H1 (cell line): ENCODE results near the gene SCPEP1. TPM values are rescaled to one million over a fixed set of nuclear protein-coding genes. Genes with fewer than 3 reads are reported as not detected.

ENCODE experiments used
- CTCF ChIA-PET: fragments of 300-600 bp; sonication (Branson Sonifier 250); formaldehyde crosslinking; loops from one replicate; lab custom pipeline; 2021; ENCODE audit not compliant: partially characterized antibody; lab: Charles Lee
- POLR2A ChIA-PET: fragments of 300-600 bp; sonication (Branson Sonifier 250); formaldehyde crosslinking; loops from one replicate; lab custom pipeline; 2021; ENCODE audit warnings: inconsistent platforms; ENCODE audit not compliant: partially characterized antibody; lab: Charles Lee
- DNase-seq, 2 experiments: peaks; one replicate each; pipeline versions ENCODE4 v3.0.0 to v3.0.0-alpha.2; 2010 to 2022; ENCODE audit warnings: low spot score in 2 of 2, low read depth in 1 of 2, mixed read lengths in 1 of 2
- FAIRE-seq: peaks from 2 replicates; lab custom pipeline; 2011; peaks lifted over from hg19 to GRCh38; lab: Jason Lieb, UNC
- H2AFZ ChIP-seq: 2 replicates; pipeline ENCODE4 v1.8.1; 2012; ENCODE audit warnings: low read length, inconsistent platforms
- H2AK5ac ChIP-seq: 2 replicates; pipeline ENCODE4 v1.6.1; 2013; ENCODE audit warnings: low read depth, low read length
- H2BK120ac ChIP-seq: replicated peaks from 2 replicates; pipeline ENCODE3; 2013; ENCODE audit warnings: low read depth, low read length, inconsistent platforms
- H2BK12ac ChIP-seq: 2 replicates; pipeline ENCODE4 v1.6.1; 2013; ENCODE audit warnings: low read depth, low read length
- H2BK15ac ChIP-seq: 2 replicates; pipeline ENCODE4 v1.6.1; 2013; ENCODE audit warnings: low read length
- H2BK20ac ChIP-seq: 2 replicates; pipeline ENCODE4 v1.6.1; 2013; ENCODE audit warnings: low read length
- H2BK5ac ChIP-seq: 2 replicates; pipeline ENCODE4 v1.6.1; 2013; ENCODE audit warnings: low read depth, low read length
- H3K14ac ChIP-seq: 2 replicates; pipeline ENCODE4 v1.6.1; 2013; ENCODE audit warnings: inconsistent platforms; ENCODE audit not compliant: insufficient read length
- H3K18ac ChIP-seq: 2 replicates; pipeline ENCODE4 v1.6.1; 2013; ENCODE audit warnings: low read length; ENCODE audit errors: extremely low read depth
- H3K23ac ChIP-seq: 2 replicates; pipeline ENCODE4 v1.6.1; 2013; ENCODE audit warnings: inconsistent platforms; ENCODE audit not compliant: insufficient read length
- H3K23me2 ChIP-seq: 2 replicates; pipeline ENCODE4 v1.6.1; 2013; ENCODE audit warnings: low read depth, low read length
- H3K27ac ChIP-seq: 2 replicates; pipeline ENCODE4 v1.6.1; 2011; ENCODE audit warnings: low read depth, low read length, inconsistent platforms
- H3K27me3 ChIP-seq, 4 experiments: replicated peaks in 1 of 4; 1 replicate in 1 of 4; 2 replicates in 3 of 4; pipeline versions ENCODE4 v1.6.1 to v1.8.1; 2011 to 2013; ENCODE audit warnings: low read length in 3 of 4, mild to moderate bottlenecking in 3 of 4, inconsistent platforms in 2 of 4, mixed read lengths in 2 of 4, moderate library complexity in 1 of 4; ENCODE audit not compliant: control insufficient read depth in 3 of 4, insufficient read depth in 3 of 4; ENCODE audit errors: extremely low read depth in 1 of 4
- H3K36me3 ChIP-seq, 4 experiments: 2 replicates each; pipeline versions ENCODE4 v1.6.1 to v1.8.1; 2011 to 2013; ENCODE audit warnings: mild to moderate bottlenecking in 4 of 4, low read length in 3 of 4, moderate library complexity in 2 of 4, control low read depth in 1 of 4, inconsistent platforms in 1 of 4; ENCODE audit not compliant: insufficient read depth in 4 of 4, control insufficient read depth in 2 of 4
- H3K4ac ChIP-seq: replicated peaks from 2 replicates; pipeline ENCODE3; 2013; ENCODE audit warnings: low read length, low read depth, mixed read lengths, inconsistent platforms; ENCODE audit not compliant: insufficient read length
- H3K4me1 ChIP-seq, 4 experiments: replicated peaks in 1 of 4; 1 replicate in 1 of 4; 2 replicates in 3 of 4; pipeline versions ENCODE4 v1.6.1 to v1.8.1; 2011 to 2013; ENCODE audit warnings: low read length in 3 of 4, inconsistent platforms in 2 of 4, mixed read lengths in 1 of 4; ENCODE audit not compliant: insufficient read depth in 4 of 4, control insufficient read depth in 3 of 4
- H3K4me2 ChIP-seq, 2 experiments: 2 replicates each; pipeline versions ENCODE4 v1.6.1 to v1.8.1; 2011 to 2013; ENCODE audit warnings: low read depth in 2 of 2, low read length in 2 of 2, control low read depth in 1 of 2, inconsistent platforms in 1 of 2, mild to moderate bottlenecking in 1 of 2; ENCODE audit not compliant: insufficient read depth in 1 of 2
- H3K4me3 ChIP-seq, 4 experiments: fragments of 200-600, 300-600 bp in 1 of 4; sonication (generic), shearing (Covaris generic), sonication (Bioruptor Twin) in 1 of 4; 2 replicates each; pipeline versions ENCODE4 v1.5.1 to v1.8.1; 2011 to 2016; ENCODE audit warnings: low read length in 4 of 4, low read depth in 3 of 4, control low read depth in 2 of 4, inconsistent platforms in 2 of 4, mild to moderate bottlenecking in 2 of 4, mixed read lengths in 1 of 4, moderate library complexity in 1 of 4; ENCODE audit not compliant: insufficient read depth in 2 of 4; ENCODE audit errors: extremely low read depth in 1 of 4
- H3K56ac ChIP-seq: replicated peaks from 2 replicates; pipeline ENCODE3; 2013; ENCODE audit warnings: low read depth, mild to moderate bottlenecking, mixed read lengths, low read length, inconsistent platforms; ENCODE audit not compliant: insufficient read length
- H3K79me1 ChIP-seq: 2 replicates; pipeline ENCODE4 v1.6.1; 2013; ENCODE audit warnings: low read depth, low read length, control low read depth
- H3K79me2 ChIP-seq, 2 experiments: 2 replicates each; pipeline versions ENCODE4 v1.6.1 to v1.8.1; 2012 to 2013; ENCODE audit warnings: low read length in 2 of 2, mild to moderate bottlenecking in 2 of 2, inconsistent platforms in 1 of 2; ENCODE audit not compliant: insufficient read depth in 2 of 2, control insufficient read depth in 1 of 2
- H3K9ac ChIP-seq, 4 experiments: replicated peaks in 1 of 4; 1 replicate in 1 of 4; 2 replicates in 3 of 4; pipeline versions ENCODE4 v1.6.1 to v1.8.1; 2011 to 2013; ENCODE audit warnings: low read depth in 3 of 4, low read length in 3 of 4, control low read depth in 2 of 4, mild to moderate bottlenecking in 2 of 4, moderate library complexity in 2 of 4, inconsistent platforms in 1 of 4; ENCODE audit errors: extremely low read depth in 1 of 4
- H3K9me3 ChIP-seq, 2 experiments: 2 replicates each; pipeline versions ENCODE4 v1.6.1 to v1.8.1; 2012 to 2013; ENCODE audit warnings: mild to moderate bottlenecking in 2 of 2, moderate library complexity in 2 of 2, control low read depth in 1 of 2, inconsistent platforms in 1 of 2, low read depth in 1 of 2, low read length in 1 of 2, mixed read lengths in 1 of 2; ENCODE audit not compliant: insufficient read depth in 2 of 2
- H4K20me1 ChIP-seq, 2 experiments: replicated peaks in 1 of 2; 2 replicates each; pipeline versions ENCODE3 to v1.8.1; 2011 to 2013; ENCODE audit warnings: inconsistent platforms in 2 of 2, low read length in 2 of 2, mild to moderate bottlenecking in 1 of 2; ENCODE audit not compliant: insufficient read depth in 2 of 2, control insufficient read depth in 1 of 2
- H4K5ac ChIP-seq: 2 replicates; pipeline ENCODE4 v1.6.1; 2013; ENCODE audit warnings: low read length, low read depth, mixed read lengths, inconsistent platforms; ENCODE audit not compliant: insufficient read length
- H4K8ac ChIP-seq: 2 replicates; pipeline ENCODE4 v1.8.0; 2013; ENCODE audit warnings: mild to moderate bottlenecking, moderate library complexity, low read length, inconsistent platforms; ENCODE audit not compliant: insufficient read depth; ENCODE audit errors: extremely low read depth
- H4K91ac ChIP-seq: replicated peaks from 2 replicates; pipeline ENCODE3; 2013; ENCODE audit warnings: low read length, mixed read lengths, inconsistent platforms; ENCODE audit not compliant: insufficient read length
- CBX5 ChIP-seq: fragments of 300-800, 300-1000 bp; sonication (generic); IDR thresholded peaks from 2 replicates; pipeline ENCODE4 v1.7.1; 2016; ENCODE audit warnings: antibody characterized with exemption, low read length, low read depth
- E2F6 ChIP-seq: IDR thresholded peaks from 2 replicates; pipeline ENCODE4 v1.6.1; 2012; ENCODE audit warnings: inconsistent platforms
- EZH2 ChIP-seq: fragments of 200-600 bp; sonication (generic); IDR thresholded peaks from 2 replicates; pipeline ENCODE4 v1.7.1; 2012; ENCODE audit warnings: low read depth, mild to moderate bottlenecking, moderate library complexity, low read length, inconsistent platforms; ENCODE audit not compliant: severe bottlenecking
- FOSL1 ChIP-seq: IDR thresholded peaks from 2 replicates; pipeline ENCODE4 v1.6.1; 2011; ENCODE audit warnings: mild to moderate bottlenecking, low read depth, low read length, moderate library complexity; ENCODE audit not compliant: insufficient read depth
- JUN ChIP-seq: IDR thresholded peaks from 2 replicates; pipeline ENCODE4 v1.6.1; 2011; ENCODE audit warnings: low read depth, mild to moderate bottlenecking, improper control_type of control experiment, low read length
- KDM5A ChIP-seq: fragments of 200-600 bp; IDR thresholded peaks from 2 replicates; pipeline ENCODE4 v1.7.1; 2012; ENCODE audit warnings: mild to moderate bottlenecking, low read length, inconsistent platforms, mixed read lengths
- MAFK ChIP-seq: IDR thresholded peaks from 2 replicates; pipeline ENCODE4 v1.6.1; 2012; ENCODE audit warnings: low read depth, mild to moderate bottlenecking, improper control_type of control experiment, low read length
- RXRA ChIP-seq: IDR thresholded peaks from 2 replicates; pipeline ENCODE4 v1.6.1; 2011; ENCODE audit warnings: low read depth, mild to moderate bottlenecking, low read length, moderate library complexity; ENCODE audit not compliant: insufficient read depth
- SIN3A ChIP-seq, 2 experiments: IDR thresholded peaks in 1 of 2; conservative IDR thresholded peaks in 1 of 2; 2 replicates each; pipeline ENCODE4 v1.6.1; 2011 to 2012; ENCODE audit warnings: low read length in 2 of 2, improper control_type of control experiment in 1 of 2, low read depth in 1 of 2, mild to moderate bottlenecking in 1 of 2
- SP1 ChIP-seq: IDR thresholded peaks from 2 replicates; pipeline ENCODE4 v1.6.1; 2011; ENCODE audit warnings: low read depth, low read length
- SUZ12 ChIP-seq: fragments of 200-600 bp; sonication (generic); IDR thresholded peaks from 2 replicates; pipeline ENCODE4 v1.6.1; 2012; ENCODE audit warnings: mild to moderate bottlenecking, inconsistent platforms, low read length, moderate library complexity, mixed read lengths
- TAF7 ChIP-seq: optimal IDR thresholded peaks from 2 replicates; pipeline ENCODE3; 2011; ENCODE audit warnings: low read depth, mild to moderate bottlenecking, inconsistent platforms, low read length, moderate library complexity, borderline replicate concordance
- WGBS, 2 experiments: shearing (Covaris generic) in 1 of 2; methylation state at CpG; one replicate each; pipeline versions ENCODE4 v1.1.6 to v1.1.7; 2013 to 2015; ENCODE audit warnings: low lambda C conversion rate in 2 of 2, mixed read lengths in 2 of 2, inconsistent platforms in 1 of 2, low coverage in 1 of 2, missing lambda C conversion rate in 1 of 2; ENCODE audit not compliant: insufficient replicate concordance in 2 of 2, insufficient coverage in 1 of 2, insufficient read length in 1 of 2; ENCODE audit errors: extremely low coverage in 1 of 2, missing lambda C conversion rate in 1 of 2; 5-methylcytosine and 5-hydroxymethylcytosine counted together
- polyA plus RNA-seq, 7 experiments: library from polyadenylated mRNA; depleted of rRNA in 3 of 7; stranded (reverse) in 5 of 7; unstranded in 2 of 7; fragments of >200 nt in 5 of 7; fragments of 200-250 nt in 2 of 7; gene quantifications; 1 replicate in 5 of 7; 2 replicates in 1 of 7; 4 replicates in 1 of 7; pipeline versions ENCODE4 v1.2.1 to v1.2.3, GENCODE V29; 2011 to 2013; ENCODE audit warnings: missing spikeins in 2 of 7, mixed read lengths in 2 of 7
- total RNA-seq: library from RNA; stranded (reverse); fragmentation: NEBNext Ultra II Directional; extraction: Animal tissue kit (Norgen Biotek cat#: 25700); gene quantifications from 2 replicates; pipeline ENCODE4 v1.2.1, GENCODE V29; 2021
- TF ChIP-seq, protein P1 (sequence below): IDR thresholded peaks from 2 replicates; pipeline ENCODE4 v1.6.1; 2011; ENCODE audit warnings: low read depth, mild to moderate bottlenecking, low read length; ENCODE audit not compliant: insufficient read depth

The SCPEP1 gene
- total and polyA plus RNA-seq, 2 of the 8 experiments (the other 6 are each of a cell fraction or from before 2014, with no cell fraction given), result 30.7 to 52.6 TPM

DNA sequence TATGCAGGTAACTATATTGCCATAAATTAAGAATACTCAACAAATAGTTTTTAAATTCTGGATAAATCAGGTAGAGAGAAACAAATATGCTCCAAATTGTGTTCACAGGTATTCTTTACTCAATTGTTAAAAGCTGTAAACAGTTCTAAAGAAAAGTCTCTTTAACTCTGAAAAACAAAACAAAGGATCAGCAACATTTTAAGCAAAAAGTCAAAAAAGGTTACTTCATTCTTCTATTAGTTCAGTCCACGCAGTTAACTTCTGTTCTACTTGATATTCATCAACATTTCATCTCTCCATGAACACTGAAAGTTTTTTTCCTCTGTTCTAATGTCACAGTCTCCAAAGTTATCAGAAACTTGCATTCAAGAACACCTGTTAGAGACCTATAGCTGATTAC is 47.9 kb downstream of the SCPEP1 start:
- 90% methylated on average over 1 of the region's 1 CpG; no CpG with 5 or more reads in 1 of the 2 experiments for WGBS, 2 experiments
- no peak overlapping the region for H3K9ac ChIP-seq
- H2BK20ac ChIP-seq, result no peak overlapping the region
- no peak overlapping the region for H4K91ac ChIP-seq
- no peaks in the 10 kb centered on the region for H3K79me1 ChIP-seq
- H3K4me1 ChIP-seq, result no peaks in the 10 kb centered on the region
- H3K36me3 ChIP-seq, result no peaks in the 10 kb centered on the region
- H4K5ac ChIP-seq, result no peak overlapping the region
- H4K20me1 ChIP-seq, result no peaks in the 10 kb centered on the region
- H3K27ac ChIP-seq, result no peak overlapping the region
- H3K23ac ChIP-seq, result no peak overlapping the region
- H3K4me3 ChIP-seq, result no peak overlapping the region
- H3K23me2 ChIP-seq, result no peaks in the 10 kb centered on the region
- no peak overlapping the region for H3K56ac ChIP-seq
- no peaks in the 10 kb centered on the region for H3K79me2 ChIP-seq
- H2AFZ ChIP-seq, result no peak overlapping the region
- no peak overlapping the region for H3K4me2 ChIP-seq
- POLR2A ChIA-PET, result no interaction called here
- H3K27me3 ChIP-seq, result no peaks in the 10 kb centered on the region
- no peak overlapping the region for H2AK5ac ChIP-seq
- DNase-seq (no peak), FAIRE-seq (no peak)
- H2BK5ac ChIP-seq, result no peak overlapping the region
- TF ChIP-seq JUN, result no peak
- no peak for TF ChIP-seq SUZ12
- no peak for TF ChIP-seq TAF7
- no peak for TF ChIP-seq CBX5
- TF ChIP-seq EZH2, result no peak
- no peak for TF ChIP-seq SIN3A (conservative IDR thresholded peaks at IDR 0.05 in 1 of 2, IDR thresholded peaks at IDR 0.05 in 1 of 2; ENCODE audit: low read depth in 1 of 2, low read length in 2 of 2)
- no peak for TF ChIP-seq E2F6
- no peak for TF ChIP-seq MAFK
- TF ChIP-seq FOSL1, result no peak
- TF ChIP-seq, protein P1, sequence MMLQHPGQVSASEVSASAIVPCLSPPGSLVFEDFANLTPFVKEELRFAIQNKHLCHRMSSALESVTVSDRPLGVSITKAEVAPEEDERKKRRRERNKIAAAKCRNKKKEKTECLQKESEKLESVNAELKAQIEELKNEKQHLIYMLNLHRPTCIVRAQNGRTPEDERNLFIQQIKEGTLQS, result no peak
- no peak for TF ChIP-seq SP1
- no peak for TF ChIP-seq RXRA
- TF ChIP-seq KDM5A, result no peak
- TF ChIP-seq, all 59 proteins: peak for 0
- Histone ChIP-seq H4K8ac (no peak overlapping the region), H2BK120ac (no peak overlapping the region), H2BK15ac (no peak overlapping the region), H3K9me3 (peaks cover 23 to 31% of the 10 kb centered on the region in 2 experiments), H3K18ac (no peak overlapping the region), H3K4ac (no peak overlapping the region), H2BK12ac (no peak overlapping the region), H3K14ac (no peak overlapping the region)
- CTCF ChIA-PET, result no interaction called here
